GM19025 (cell line): Measurements from ENCODE around the gene MGAT5.

ENCODE experiments used
- ATAC-seq: cut with Tn5 transposase; IDR thresholded peaks from one replicate; pipeline ENCODE4 v1.9.1; 2021; ENCODE audit warnings: mild to moderate bottlenecking, low read depth, moderate library complexity; ENCODE audit not compliant: unreplicated experiment

Gene MGAT5

GRCh38 chr2:134359367-134360081, 105.7 kb downstream of the MGAT5 start:
- ATAC-seq, result no peak

- no peak for ATAC-seq
These were observed 107.0 kb downstream of the MGAT5 start for GRCh38 chr2:134360745-134361487.

- no peak for ATAC-seq
These were observed 107.8 kb downstream of the MGAT5 start for GRCh38 chr2:134361648-134362047.

- no peak for ATAC-seq
These were observed 108.3 kb downstream of the MGAT5 start for GRCh38 chr2:134362152-134362668.

GRCh38 chr2:134362740-134363139, 108.9 kb downstream of the MGAT5 start:
- ATAC-seq, result no peak

GRCh38 chr2:134365356-134365755, 111.5 kb downstream of the MGAT5 start:
- ATAC-seq, result no peak

GRCh38 chr2:134366359-134366758, 112.5 kb downstream of the MGAT5 start:
- no peak for ATAC-seq

GRCh38 chr2:134367213-134367612, 113.3 kb downstream of the MGAT5 start:
- ATAC-seq, result no peak

GRCh38 chr2:134368009-134368817, 114.3 kb downstream of the MGAT5 start:
- ATAC-seq, result no peak

- ATAC-seq, result no peak
These were observed 115.5 kb downstream of the MGAT5 start for GRCh38 chr2:134369220-134369902.

- no peak for ATAC-seq
These were observed 117.0 kb downstream of the MGAT5 start for GRCh38 chr2:134370655-134371445.

- no peak for ATAC-seq
These were observed 118.3 kb downstream of the MGAT5 start for GRCh38 chr2:134372141-134372540.

GRCh38 chr2:134372611-134373131, 118.8 kb downstream of the MGAT5 start:
- ATAC-seq, result no peak

GRCh38 chr2:134375935-134376334, 122.1 kb downstream of the MGAT5 start:
- ATAC-seq, result no peak

- ATAC-seq, result no peak
These were observed 123.9 kb downstream of the MGAT5 start for GRCh38 chr2:134377730-134378129.

- no peak for ATAC-seq
These were observed 125.4 kb downstream of the MGAT5 start for GRCh38 chr2:134379293-134379692.

GRCh38 chr2:134379722-134380121, 125.8 kb downstream of the MGAT5 start:
- no peak for ATAC-seq

- no peak for ATAC-seq
These were observed 127.3 kb downstream of the MGAT5 start for GRCh38 chr2:134381141-134381540.

- no peak for ATAC-seq
These were observed 130.3 kb downstream of the MGAT5 start for GRCh38 chr2:134384131-134384530.
